GM06990 (cell line): ENCODE results near the gene RHBDD1.

Source experiments
- DNase-seq: peaks from one replicate; pipeline ENCODE4 v3.0.0-alpha.2; 2011; ENCODE audit not compliant: insufficient read length; ENCODE audit errors: extremely low read depth
- H3K27me3 ChIP-seq: replicated peaks from 2 replicates; pipeline ENCODE4 v1.6.0; 2011; ENCODE audit warnings: low read length; ENCODE audit not compliant: control insufficient read depth, insufficient read depth
- H3K36me3 ChIP-seq: 2 replicates; pipeline ENCODE4 v1.5.1; 2011; ENCODE audit warnings: low read length; ENCODE audit not compliant: control insufficient read depth, insufficient read depth
- H3K4me3 ChIP-seq: replicated peaks from 2 replicates; pipeline ENCODE4 v1.5.1; 2011; ENCODE audit warnings: low read depth, mild to moderate bottlenecking, control low read depth, low read length
- TF ChIP-seq, protein P1 (sequence below): IDR thresholded peaks from 2 replicates; pipeline ENCODE4 v1.5.1; 2011; ENCODE audit warnings: low read length, control low read depth, mild to moderate bottlenecking, inconsistent platforms; ENCODE audit not compliant: insufficient read depth, poor library complexity, severe bottlenecking

The RHBDD1 gene

DNA sequence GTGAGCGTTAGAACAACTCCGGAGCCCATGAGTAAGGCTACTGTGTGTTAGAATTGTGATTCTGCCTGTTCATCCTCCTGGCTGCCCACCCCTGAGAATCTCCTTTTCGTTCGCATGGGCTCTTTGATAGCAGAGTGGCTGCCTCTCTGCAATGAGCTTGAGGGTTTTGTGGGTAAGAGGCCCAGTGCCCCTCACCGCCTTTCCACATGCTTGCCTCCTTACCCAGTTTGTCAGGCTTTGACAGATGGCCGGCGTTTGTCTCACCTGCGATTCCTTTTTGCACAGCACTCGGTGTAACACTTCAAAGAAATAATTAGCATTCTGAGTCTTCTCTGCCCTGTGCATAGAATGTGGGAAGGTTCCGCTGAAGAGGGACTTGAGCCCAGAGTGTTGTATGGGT lies 138.0 kb downstream of the RHBDD1 start:
- Histone ChIP-seq H3K4me3 (no peak overlapping the region), H3K27me3 (no peaks in the 10 kb centered on the region), H3K36me3 (peaks cover 2% of the 10 kb centered on the region; the same call in 1 of the 2 replicates)
- TF ChIP-seq, protein P1, sequence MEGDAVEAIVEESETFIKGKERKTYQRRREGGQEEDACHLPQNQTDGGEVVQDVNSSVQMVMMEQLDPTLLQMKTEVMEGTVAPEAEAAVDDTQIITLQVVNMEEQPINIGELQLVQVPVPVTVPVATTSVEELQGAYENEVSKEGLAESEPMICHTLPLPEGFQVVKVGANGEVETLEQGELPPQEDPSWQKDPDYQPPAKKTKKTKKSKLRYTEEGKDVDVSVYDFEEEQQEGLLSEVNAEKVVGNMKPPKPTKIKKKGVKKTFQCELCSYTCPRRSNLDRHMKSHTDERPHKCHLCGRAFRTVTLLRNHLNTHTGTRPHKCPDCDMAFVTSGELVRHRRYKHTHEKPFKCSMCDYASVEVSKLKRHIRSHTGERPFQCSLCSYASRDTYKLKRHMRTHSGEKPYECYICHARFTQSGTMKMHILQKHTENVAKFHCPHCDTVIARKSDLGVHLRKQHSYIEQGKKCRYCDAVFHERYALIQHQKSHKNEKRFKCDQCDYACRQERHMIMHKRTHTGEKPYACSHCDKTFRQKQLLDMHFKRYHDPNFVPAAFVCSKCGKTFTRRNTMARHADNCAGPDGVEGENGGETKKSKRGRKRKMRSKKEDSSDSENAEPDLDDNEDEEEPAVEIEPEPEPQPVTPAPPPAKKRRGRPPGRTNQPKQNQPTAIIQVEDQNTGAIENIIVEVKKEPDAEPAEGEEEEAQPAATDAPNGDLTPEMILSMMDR: no peak
- no peak for DNase-seq

- TF ChIP-seq, protein P1: no peak
- no peaks in the 10 kb centered on the region for H3K27me3 ChIP-seq
- DNase-seq: no peak
- no peak overlapping the region for H3K4me3 ChIP-seq
- peaks cover 2% of the 10 kb centered on the region; the same call in 1 of the 2 replicates for H3K36me3 ChIP-seq
Measured at GRCh38 chr2:226977775-226978190, 141.9 kb downstream of the RHBDD1 start.

DNA sequence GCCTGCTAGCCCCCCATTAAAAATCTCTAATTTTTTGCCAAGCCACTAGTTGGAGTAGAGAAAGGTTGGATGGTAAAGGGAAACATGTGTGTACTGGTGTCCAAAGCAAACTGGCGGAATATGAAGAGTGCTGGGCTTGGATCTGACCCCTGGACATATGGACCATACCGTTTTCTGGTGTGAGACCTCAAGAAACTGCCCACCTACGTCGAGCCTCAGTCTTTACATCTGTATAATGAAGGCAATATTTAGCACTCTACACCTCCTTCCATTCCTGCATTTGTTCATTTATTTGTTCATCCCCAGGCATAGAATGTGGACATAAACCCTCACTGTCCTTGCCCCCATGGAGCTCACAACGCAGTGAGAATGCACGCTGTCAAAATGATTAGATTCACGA lies 142.4 kb downstream of the RHBDD1 start:
- TF ChIP-seq, protein P1: no peak
- Histone ChIP-seq H3K27me3 (no peaks in the 10 kb centered on the region), H3K36me3 (peaks cover 2% of the 10 kb centered on the region; the same call in 1 of the 2 replicates), H3K4me3 (no peak overlapping the region)
- DNase-seq: no peak

- Histone ChIP-seq H3K36me3 (peaks cover 2% of the 10 kb centered on the region; the same call in 1 of the 2 replicates), H3K4me3 (no peak overlapping the region), H3K27me3 (no peaks in the 10 kb centered on the region)
- TF ChIP-seq, protein P1: no peak
- DNase-seq: no peak
Measured at GRCh38 chr2:226979004-226979403, 143.2 kb downstream of the RHBDD1 start.

DNA sequence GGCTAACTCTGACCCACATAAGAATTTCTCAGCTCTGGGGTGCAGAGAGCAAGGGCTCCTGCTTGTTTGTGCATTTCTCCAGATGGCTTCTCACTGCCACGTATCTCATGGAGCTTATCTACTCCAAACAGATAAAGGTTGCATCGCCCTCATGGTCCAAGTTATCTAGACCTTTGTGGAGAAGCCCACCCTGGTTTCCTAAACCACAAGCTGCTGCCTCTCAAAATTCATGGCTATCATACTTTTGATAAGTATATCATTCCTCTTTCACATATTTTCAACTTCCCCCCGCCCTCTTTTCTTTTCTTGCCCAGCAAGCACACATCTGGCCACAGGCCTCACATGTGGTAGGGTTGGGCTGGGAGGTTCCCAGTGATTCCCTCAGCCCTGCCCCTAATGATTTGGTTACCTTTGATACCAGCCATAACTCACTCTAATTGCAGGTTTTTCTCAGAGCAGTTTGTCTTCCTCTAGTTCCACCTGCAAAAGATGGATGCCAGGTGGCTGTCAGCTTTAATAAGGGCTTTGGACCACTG lies 146.0 kb downstream of the RHBDD1 start:
- Histone ChIP-seq H3K27me3 (no peaks in the 10 kb centered on the region), H3K36me3 (no peaks in the 10 kb centered on the region), H3K4me3 (no peak overlapping the region)
- TF ChIP-seq, protein P1: no peak
- no peak for DNase-seq
